Measurements from ENCODE around the gene SP1.

The SP1 gene

GRCh38 chr12:53461059-53461458, 81.1 kb downstream of the SP1 start:
- H3K4me3 ChIP-seq (ENCODE audit: insufficient read depth, low read depth, low read length), result no peak overlapping the region
- no peaks in the 10 kb centered on the region for H3K27me3 ChIP-seq (ENCODE audit: control insufficient read depth, insufficient read depth, low read length, poor library complexity, severe bottlenecking)
- H3K9me3 ChIP-seq (ENCODE audit: control insufficient read depth, low read length), result no peaks in the 10 kb centered on the region
- H3K36me3 ChIP-seq (ENCODE audit: control insufficient read depth, insufficient read depth, low read length), result peaks cover 90% of the 10 kb centered on the region
- 98% methylated on average over 3 of the region's 3 CpGs for WGBS, 2 experiments
- H3K27ac ChIP-seq (ENCODE audit: insufficient read depth, low read depth, low read length, poor library complexity, severe bottlenecking), result no peak overlapping the region
- H3K4me1 ChIP-seq (ENCODE audit: control insufficient read depth, insufficient read depth, low read length), result peaks cover 22% of the 10 kb centered on the region

- no peak overlapping the region for H3K4me3 ChIP-seq (ENCODE audit: insufficient read depth, low read depth, low read length)
- 91 to 96% methylated on average over 8 of the region's 8 CpGs for WGBS, 2 experiments
- H3K36me3 ChIP-seq (ENCODE audit: control insufficient read depth, insufficient read depth, low read length), result peaks cover 90% of the 10 kb centered on the region
- H3K27me3 ChIP-seq (ENCODE audit: control insufficient read depth, insufficient read depth, low read length, poor library complexity, severe bottlenecking), result no peaks in the 10 kb centered on the region
- no peaks in the 10 kb centered on the region for H3K9me3 ChIP-seq (ENCODE audit: control insufficient read depth, low read length)
- H3K27ac ChIP-seq (ENCODE audit: insufficient read depth, low read depth, low read length, poor library complexity, severe bottlenecking), result no peak overlapping the region
- H3K4me1 ChIP-seq (ENCODE audit: control insufficient read depth, insufficient read depth, low read length), result peaks cover 22% of the 10 kb centered on the region
Observed at GRCh38 chr12:53461591-53461990, 81.6 kb downstream of the SP1 start.

GRCh38 chr12:53462935-53463334, 83.0 kb downstream of the SP1 start:
- Histone ChIP-seq H3K4me3 (ENCODE audit: insufficient read depth, low read depth, low read length) (no peak overlapping the region), H3K9me3 (ENCODE audit: control insufficient read depth, low read length) (no peaks in the 10 kb centered on the region), H3K36me3 (ENCODE audit: control insufficient read depth, insufficient read depth, low read length) (peaks cover 90% of the 10 kb centered on the region), H3K4me1 (ENCODE audit: control insufficient read depth, insufficient read depth, low read length) (peaks cover 22% of the 10 kb centered on the region), H3K27ac (ENCODE audit: insufficient read depth, low read depth, low read length, poor library complexity, severe bottlenecking) (no peak overlapping the region), H3K27me3 (ENCODE audit: control insufficient read depth, insufficient read depth, low read length, poor library complexity, severe bottlenecking) (no peaks in the 10 kb centered on the region)
- 92 to 94% methylated on average over 3 of the region's 3 CpGs for WGBS, 2 experiments

DNA sequence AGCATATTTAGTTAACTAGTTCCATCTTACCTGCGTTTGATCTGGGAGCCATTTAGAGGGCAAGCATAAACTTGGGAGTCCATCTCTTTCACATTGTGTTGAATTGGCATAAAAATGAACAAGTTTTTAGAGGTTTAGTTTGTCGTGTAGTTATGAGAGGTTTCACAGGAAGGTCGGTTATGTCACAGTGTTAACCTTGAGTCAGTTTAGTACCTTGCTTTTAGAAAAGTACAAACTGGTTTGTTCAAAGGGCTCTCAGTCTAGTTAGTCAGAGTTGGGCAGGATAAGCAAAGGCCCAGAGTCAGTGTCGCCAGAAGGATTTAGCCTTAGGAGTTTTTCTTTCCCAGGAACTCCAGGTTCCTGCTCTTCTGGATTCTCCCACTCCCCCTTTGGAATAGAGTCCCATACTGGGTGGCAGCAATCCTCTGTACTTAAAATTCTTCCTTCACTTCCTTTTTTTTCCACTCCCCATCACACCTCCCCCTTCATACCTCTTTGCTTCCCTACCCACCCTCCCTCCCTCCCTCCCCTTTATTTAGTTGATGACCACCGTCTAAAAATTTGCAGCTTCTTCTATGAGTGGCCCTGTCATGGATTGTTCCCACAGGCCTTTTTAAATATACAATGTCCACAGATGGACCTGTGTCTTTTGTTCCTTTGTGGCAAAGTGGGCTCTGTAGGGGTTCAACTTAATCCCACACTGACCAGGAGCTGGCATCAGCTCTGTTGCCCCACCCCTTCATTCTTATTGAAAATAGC, 84.0 kb downstream of the SP1 start:
- peaks cover 22% of the 10 kb centered on the region for H3K4me1 ChIP-seq (ENCODE audit: control insufficient read depth, insufficient read depth, low read length)
- no peak overlapping the region for H3K27ac ChIP-seq (ENCODE audit: insufficient read depth, low read depth, low read length, poor library complexity, severe bottlenecking)
- H3K27me3 ChIP-seq (ENCODE audit: control insufficient read depth, insufficient read depth, low read length, poor library complexity, severe bottlenecking), result no peaks in the 10 kb centered on the region
- no peak overlapping the region for H3K4me3 ChIP-seq (ENCODE audit: insufficient read depth, low read depth, low read length)
- peaks cover 94% of the 10 kb centered on the region for H3K36me3 ChIP-seq (ENCODE audit: control insufficient read depth, insufficient read depth, low read length)
- WGBS, 2 experiments, result 71 to 74% methylated on average over 5 of the region's 5 CpGs
- no peaks in the 10 kb centered on the region for H3K9me3 ChIP-seq (ENCODE audit: control insufficient read depth, low read length)

- Histone ChIP-seq H3K27ac (ENCODE audit: insufficient read depth, low read depth, low read length, poor library complexity, severe bottlenecking) (no peak overlapping the region), H3K4me3 (ENCODE audit: insufficient read depth, low read depth, low read length) (no peak overlapping the region), H3K9me3 (ENCODE audit: control insufficient read depth, low read length) (no peaks in the 10 kb centered on the region), H3K4me1 (ENCODE audit: control insufficient read depth, insufficient read depth, low read length) (peaks cover 19% of the 10 kb centered on the region), H3K27me3 (ENCODE audit: control insufficient read depth, insufficient read depth, low read length, poor library complexity, severe bottlenecking) (no peaks in the 10 kb centered on the region), H3K36me3 (ENCODE audit: control insufficient read depth, insufficient read depth, low read length) (peaks cover 94% of the 10 kb centered on the region)
- whole genome bisulfite sequencing, 2 experiments, result 92 to 93% methylated on average over 11 of the region's 11 CpGs
Observed at GRCh38 chr12:53464685-53465418, 84.9 kb downstream of the SP1 start.

DNA sequence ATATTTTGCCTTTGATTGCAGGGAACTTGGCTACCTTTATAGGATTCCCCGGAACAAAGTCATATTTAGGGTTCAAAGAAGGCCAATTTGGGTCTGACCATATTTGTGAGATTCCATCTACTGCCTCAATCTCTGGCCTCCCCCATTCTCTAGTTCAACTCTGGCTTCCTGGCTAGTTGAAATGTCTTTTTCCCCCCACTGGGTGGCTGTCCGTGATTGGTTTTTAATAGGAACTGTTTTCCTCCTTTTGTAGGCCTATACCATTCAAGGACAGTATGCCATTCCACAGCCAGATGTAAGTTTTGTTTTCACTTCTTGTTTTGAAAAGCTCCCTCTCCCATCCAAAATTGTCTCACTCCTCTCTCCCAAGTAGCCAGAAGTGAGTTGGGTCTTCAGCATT, 85.7 kb downstream of the SP1 start:
- Histone ChIP-seq H3K9me3 (ENCODE audit: control insufficient read depth, low read length) (no peaks in the 10 kb centered on the region), H3K27me3 (ENCODE audit: control insufficient read depth, insufficient read depth, low read length, poor library complexity, severe bottlenecking) (no peaks in the 10 kb centered on the region), H3K4me1 (ENCODE audit: control insufficient read depth, insufficient read depth, low read length) (peaks cover 18% of the 10 kb centered on the region), H3K36me3 (ENCODE audit: control insufficient read depth, insufficient read depth, low read length) (peaks cover 92% of the 10 kb centered on the region), H3K4me3 (ENCODE audit: insufficient read depth, low read depth, low read length) (no peak overlapping the region), H3K27ac (ENCODE audit: insufficient read depth, low read depth, low read length, poor library complexity, severe bottlenecking) (no peak overlapping the region)
- WGBS, 2 experiments, result 91 to 100% methylated on average over 2 of the region's 2 CpGs
